NT2/D1 (cell line): ENCODE measurements around the gene UNC5C.

Experiments
- YY1 ChIP-seq: IDR thresholded peaks from 2 replicates; pipeline ENCODE4 v1.6.1; 2011; ENCODE audit not compliant: insufficient read length, insufficient read depth
- ZNF274 ChIP-seq: IDR thresholded peaks from 2 replicates; pipeline ENCODE4 v1.6.1; 2011; ENCODE audit warnings: mild to moderate bottlenecking, low read depth, low read length

GRCh38 chr4:95215991-95216605, 332.7 kb downstream of the UNC5C start:
- TF ChIP-seq YY1 (no peak), ZNF274 (no peak)
